Measurements from ENCODE around the gene NAPB. TPM values are rescaled to one million over a fixed set of nuclear protein-coding genes. Genes with fewer than 3 reads are reported as not detected.

Gene NAPB
- total and polyA plus RNA-seq, 2 of the 8 experiments (the other 6 are each of a cell fraction or from before 2014, with no cell fraction given) = 6.2 to 12.3 TPM

DNA sequence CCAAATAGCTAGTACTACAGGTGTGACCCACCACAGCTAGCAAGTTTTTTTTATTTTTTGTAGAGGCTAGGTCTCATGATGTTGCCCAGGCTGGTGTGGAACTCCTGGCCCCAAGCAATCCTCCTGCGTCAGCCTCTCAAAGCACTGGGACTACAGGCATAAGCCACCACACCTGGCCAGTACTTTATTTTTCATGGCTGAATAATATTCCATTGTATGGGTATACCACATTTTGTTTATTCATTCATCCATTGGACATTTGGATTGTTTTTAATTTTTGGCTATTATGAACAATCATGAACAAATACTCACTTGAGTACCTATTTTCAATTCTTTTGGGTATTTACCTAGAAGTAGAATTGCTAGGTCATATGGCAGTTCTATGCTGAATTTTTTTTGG is 77.7 kb downstream of the NAPB start:
- Histone ChIP-seq H3K79me2 (ENCODE audit: control insufficient read depth in 1 of 2, insufficient read depth in 2 of 2, low read length in 2 of 2) (no peaks in the 10 kb centered on the region), H3K36me3 (ENCODE audit: control insufficient read depth in 2 of 4, insufficient read depth in 4 of 4, low read length in 3 of 4) (no peaks in the 10 kb centered on the region), H4K91ac (replicated peaks; ENCODE audit: insufficient read length, low read length) (no peak overlapping the region), H3K27ac (ENCODE audit: low read depth, low read length) (no peak overlapping the region), H3K9me3 (ENCODE audit: insufficient read depth in 2 of 2, low read depth in 1 of 2, low read length in 1 of 2) (peaks cover 0 to 4% of the 10 kb centered on the region in 2 experiments; a peak in 1 of 4 replicates), H3K27me3 (replicated peaks in 1 of 4; ENCODE audit: control insufficient read depth in 3 of 4, extremely low read depth in 1 of 4, insufficient read depth in 3 of 4, low read length in 3 of 4) (no peaks in the 10 kb centered on the region), H3K4me2 (ENCODE audit: insufficient read depth in 1 of 2, low read depth in 2 of 2, low read length in 2 of 2) (no peak overlapping the region), H3K4me1 (replicated peaks in 1 of 4; ENCODE audit: control insufficient read depth in 3 of 4, insufficient read depth in 4 of 4, low read length in 3 of 4) (peaks cover 0 to 3% (median 0%) of the 10 kb centered on the region in 4 experiments; a peak in 2 of 7 replicates), H2BK120ac (replicated peaks; ENCODE audit: low read depth, low read length) (no peak overlapping the region), H2BK15ac (ENCODE audit: low read length) (no peak overlapping the region), H3K18ac (ENCODE audit: extremely low read depth, low read length) (no peak overlapping the region), H2BK5ac (ENCODE audit: low read depth, low read length) (no peak overlapping the region), H2BK20ac (ENCODE audit: low read length) (no peak overlapping the region), H3K4me3 (ENCODE audit: extremely low read depth in 1 of 4, insufficient read depth in 2 of 4, low read depth in 3 of 4, low read length in 4 of 4) (no peak overlapping the region), H2AK5ac (ENCODE audit: low read depth, low read length) (no peak overlapping the region), H4K5ac (ENCODE audit: insufficient read length, low read depth, low read length) (no peak overlapping the region), H2BK12ac (ENCODE audit: low read depth, low read length) (no peak overlapping the region), H3K14ac (ENCODE audit: insufficient read length) (no peak overlapping the region), H3K79me1 (ENCODE audit: low read depth, low read length) (no peaks in the 10 kb centered on the region), H4K20me1 (replicated peaks in 1 of 2; ENCODE audit: control insufficient read depth in 1 of 2, insufficient read depth in 2 of 2, low read length in 2 of 2) (no peaks in the 10 kb centered on the region), H4K8ac (ENCODE audit: extremely low read depth, insufficient read depth, low read length) (no peak overlapping the region), H3K56ac (replicated peaks; ENCODE audit: insufficient read length, low read depth, low read length) (no peak overlapping the region), H3K4ac (replicated peaks; ENCODE audit: insufficient read length, low read depth, low read length) (no peak overlapping the region), H3K9ac (replicated peaks in 1 of 4; ENCODE audit: extremely low read depth in 1 of 4, low read depth in 3 of 4, low read length in 3 of 4) (no peak overlapping the region), H3K23ac (ENCODE audit: insufficient read length) (no peak overlapping the region), H2AFZ (ENCODE audit: low read length) (no peak overlapping the region), H3K23me2 (ENCODE audit: low read depth, low read length) (no peaks in the 10 kb centered on the region)
- DNase-seq (ENCODE audit: low read depth in 1 of 2, low spot score in 2 of 2) (no peak), FAIRE-seq (no peak)
- TF ChIP-seq EP300 (IDR thresholded peaks at IDR 0.05; ENCODE audit: borderline replicate concordance in 1 of 2, low read depth in 2 of 2, low read length in 2 of 2) = no peak
- no peak for TF ChIP-seq JUND (IDR thresholded peaks at IDR 0.05; ENCODE audit: low read length)
- TF ChIP-seq BRCA1 (IDR thresholded peaks at IDR 0.05; ENCODE audit: low read depth, low read length) = no peak
- TF ChIP-seq, protein P1, sequence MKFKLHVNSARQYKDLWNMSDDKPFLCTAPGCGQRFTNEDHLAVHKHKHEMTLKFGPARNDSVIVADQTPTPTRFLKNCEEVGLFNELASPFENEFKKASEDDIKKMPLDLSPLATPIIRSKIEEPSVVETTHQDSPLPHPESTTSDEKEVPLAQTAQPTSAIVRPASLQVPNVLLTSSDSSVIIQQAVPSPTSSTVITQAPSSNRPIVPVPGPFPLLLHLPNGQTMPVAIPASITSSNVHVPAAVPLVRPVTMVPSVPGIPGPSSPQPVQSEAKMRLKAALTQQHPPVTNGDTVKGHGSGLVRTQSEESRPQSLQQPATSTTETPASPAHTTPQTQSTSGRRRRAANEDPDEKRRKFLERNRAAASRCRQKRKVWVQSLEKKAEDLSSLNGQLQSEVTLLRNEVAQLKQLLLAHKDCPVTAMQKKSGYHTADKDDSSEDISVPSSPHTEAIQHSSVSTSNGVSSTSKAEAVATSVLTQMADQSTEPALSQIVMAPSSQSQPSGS (IDR thresholded peaks at IDR 0.05; ENCODE audit: low read length) = no peak
- no peak for TF ChIP-seq POLR2A (IDR thresholded peaks at IDR 0.05; ENCODE audit: control extremely low read depth in 1 of 2, low read depth in 2 of 2, low read length in 2 of 2)
- TF ChIP-seq SUZ12 (IDR thresholded peaks at IDR 0.05; ENCODE audit: low read length) = no peak
- TF ChIP-seq RBBP5 (IDR thresholded peaks at IDR 0.05; ENCODE audit: borderline replicate concordance, low read depth, low read length) = no peak
- TF ChIP-seq MAX (IDR thresholded peaks at IDR 0.05) = no peak
- no peak for TF ChIP-seq YY1 (IDR thresholded peaks at IDR 0.05; ENCODE audit: low read depth, low read length)
- 100% methylated on average over 1 of the region's 1 CpG; no CpG with 5 or more reads in 1 of the 2 experiments for WGBS, 2 experiments (ENCODE audit: extremely low coverage in 1 of 2, insufficient coverage in 1 of 2, insufficient read length in 1 of 2, insufficient replicate concordance in 2 of 2, low coverage in 1 of 2, low lambda C conversion rate in 2 of 2, missing lambda C conversion rate in 1 of 2)
- ChIA-PET POLR2A (ENCODE audit: partially characterized antibody) (no interaction called here), CTCF (ENCODE audit: partially characterized antibody) (interaction anchor here (0.8 to 5.5 kb wide), 4 partner anchors 23 to 653 kb away, joined by 3 to 48 read pairs (median 4); partner anchors contain the start of gene THBD)
